K562 (cell line): Measurements from ENCODE around the gene KCTD3. TPM values are rescaled to one million over a fixed set of nuclear protein-coding genes. Genes with fewer than 3 reads are reported as not detected.

Experiments used
- ATAC-seq: fragments of 200-7000 bp; cut with Tn5 transposase; 3 replicates; pipeline ENCODE4 v1.9.1; 2020; ENCODE audit warnings: moderate library complexity
- BruUV-seq: library from RNA; stranded (reverse); fragments of 400-500 nt; replicated peaks from 2 replicates; lab custom pipeline; 2021; lab: Mats Ljungman, UMichigan
- CTCF ChIA-PET: fragments of 300-600 bp; formaldehyde crosslinking; extraction: SDS; loops from one replicate; lab custom pipeline; 2021; ENCODE audit warnings: low intra/inter-chr PET ratio; lab: Yijun Ruan, JAX
- POLR2A ChIA-PET: fragments of 300-600, 350-650 bp; sonication (Branson Sonifier 250); formaldehyde crosslinking; extraction: SDS; loops from one replicate; lab custom pipeline; 2021; ENCODE audit warnings: antibody characterized with exemption, inconsistent platforms; lab: Yijun Ruan, JAX
- DNase-seq, 4 experiments: peaks; one replicate each; pipeline versions ENCODE4 v3.0.0 to v3.0.0-alpha.2; 2011 to 2018; ENCODE audit warnings: low spot score in 3 of 4, mixed read lengths in 3 of 4; ENCODE audit errors: extremely low read depth in 1 of 4
- FAIRE-seq: peaks from 2 replicates; lab custom pipeline; 2011; peaks lifted over from hg19 to GRCh38; lab: Jason Lieb, UNC
- H2AFZ ChIP-seq: 2 replicates; pipeline ENCODE4 v1.6.0; 2011; ENCODE audit warnings: low read depth, low read length, control low read depth, inconsistent platforms
- H3K27ac ChIP-seq: fragments of 200-600 bp; 3 replicates; pipeline ENCODE4 v1.8.0; 2011; ENCODE audit warnings: low read depth, mild to moderate bottlenecking, control low read depth, inconsistent platforms, low read length, moderate library complexity, mixed read lengths; ENCODE audit errors: extremely low read depth
- H3K27me3 ChIP-seq, 2 experiments: fragments of 300-600 bp in 1 of 2; 2 replicates in 1 of 2; 3 replicates in 1 of 2; pipeline versions ENCODE4 v1.6.0 to v1.8.0; 2011; ENCODE audit warnings: inconsistent platforms in 2 of 2, low read length in 2 of 2, mild to moderate bottlenecking in 1 of 2, mixed read lengths in 1 of 2, moderate library complexity in 1 of 2; ENCODE audit not compliant: control insufficient read depth in 2 of 2, insufficient read depth in 2 of 2
- H3K36me3 ChIP-seq: fragments of 300-600 bp; 3 replicates; pipeline ENCODE4 v1.8.0; 2011; ENCODE audit warnings: mild to moderate bottlenecking, low read length, inconsistent platforms; ENCODE audit not compliant: control insufficient read depth, insufficient read depth
- H3K4me1 ChIP-seq, 2 experiments: fragments of 200-600 bp in 1 of 2; replicated peaks in 1 of 2; 2 replicates in 1 of 2; 3 replicates in 1 of 2; pipeline versions ENCODE4 v1.5.1 to v1.8.0; 2011; ENCODE audit warnings: inconsistent platforms in 2 of 2, low read length in 2 of 2, mild to moderate bottlenecking in 1 of 2, mixed read lengths in 1 of 2, moderate library complexity in 1 of 2; ENCODE audit not compliant: control insufficient read depth in 2 of 2, insufficient read depth in 2 of 2
- H3K4me2 ChIP-seq: 2 replicates; pipeline ENCODE4 v1.6.1; 2011; ENCODE audit warnings: low read length, control low read depth, inconsistent platforms, mixed read lengths; ENCODE audit not compliant: insufficient read depth
- H3K4me3 ChIP-seq: fragments of 200-600 bp; sonication (generic), shearing (Covaris generic); 2 replicates; pipeline ENCODE4 v1.5.1; 2016; ENCODE audit warnings: control low read depth, inconsistent platforms
- H3K79me2 ChIP-seq: fragments of 200-600 bp; 3 replicates; pipeline ENCODE4 v1.8.0; 2011; ENCODE audit warnings: low read length, inconsistent platforms; ENCODE audit not compliant: control insufficient read depth, insufficient read depth
- H3K9ac ChIP-seq, 2 experiments: 2 replicates each; pipeline versions ENCODE4 v1.6.0 to v1.6.1; 2011; ENCODE audit warnings: low read depth in 2 of 2, low read length in 2 of 2, control low read depth in 1 of 2, inconsistent platforms in 1 of 2, mild to moderate bottlenecking in 1 of 2, mixed read lengths in 1 of 2; ENCODE audit not compliant: insufficient read depth in 1 of 2
- H3K9me1 ChIP-seq: one replicate; pipeline ENCODE4 v1.6.0; 2011; ENCODE audit warnings: inconsistent platforms, mild to moderate bottlenecking, low read length, moderate library complexity; ENCODE audit not compliant: control insufficient read depth, insufficient read depth
- H3K9me3 ChIP-seq: replicated peaks from 2 replicates; pipeline ENCODE4 v1.5.1; 2011; ENCODE audit warnings: low read depth, low read length, inconsistent platforms; ENCODE audit not compliant: control insufficient read depth, insufficient read depth
- H4K20me1 ChIP-seq: replicated peaks from 2 replicates; pipeline ENCODE4 v1.6.1; 2011; ENCODE audit warnings: low read length, inconsistent platforms, mixed read lengths; ENCODE audit not compliant: control insufficient read depth, insufficient read depth
- NFIC ChIP-seq: fragments of 450-650 bp; IDR thresholded peaks from 2 replicates; pipeline ENCODE4 v1.6.1; 2017; ENCODE audit warnings: mild to moderate bottlenecking, inconsistent platforms
- POLR2A ChIP-seq: fragments of 450-650 bp; conservative IDR thresholded peaks from 2 replicates; pipeline ENCODE4 v1.6.1; 2016
- RAD51 ChIP-seq: fragments of 450-650 bp; IDR thresholded peaks from 2 replicates; pipeline ENCODE4 v1.7.1; 2016; ENCODE audit warnings: low read depth, mild to moderate bottlenecking, borderline replicate concordance
- TCF3 ChIP-seq: sonication (generic); formaldehyde crosslinking; IDR thresholded peaks from 2 replicates; pipeline ENCODE4 v1.4.0; 2020; ENCODE audit warnings: mild to moderate bottlenecking, missing genetic modification reagents
- TGIF2 ChIP-seq: sonication (generic); formaldehyde crosslinking; IDR thresholded peaks from 2 replicates; pipeline ENCODE4 v1.8.1; 2022; ENCODE audit warnings: mild to moderate bottlenecking, missing genetic modification reagents, moderate library complexity
- ZEB2 ChIP-seq: fragments of 450-650 bp; IDR thresholded peaks from 2 replicates; pipeline ENCODE4 v1.6.1; 2016
- ZFPM2 ChIP-seq: fragments of 250-450 bp; sonication (Bioruptor Pico); IDR thresholded peaks from 2 replicates; pipeline ENCODE4 v1.5.1; 2022; ENCODE audit warnings: mild to moderate bottlenecking
- ZNF354B ChIP-seq: fragments of 250-450 bp; sonication (Bioruptor Pico); IDR thresholded peaks from 2 replicates; pipeline ENCODE4 v1.4.0; 2020
- WGBS: fragments of 100-300 bp; shearing (Covaris generic); methylation state at CpG from one replicate; pipeline ENCODE4 v1.1.6; 2016; ENCODE audit warnings: low coverage, mixed read lengths; ENCODE audit not compliant: insufficient coverage; ENCODE audit errors: missing lambda C conversion rate; 5-methylcytosine and 5-hydroxymethylcytosine counted together
- in situ Hi-C: fragments of 300-500 bp; cut with MboI; formaldehyde crosslinking; loops from 4 replicates; pipeline ENCODE4 v1.15.0; 2018; ENCODE audit warnings: inconsistent platforms, mixed read lengths
- intact Hi-C: fragments of 100-400 bp; cut with micrococcal nuclease; formaldehyde crosslinking; loops from 2 replicates; pipeline ENCODE4 v1.14.2; 2022
- polyA plus RNA-seq, 8 experiments: library from polyadenylated mRNA; depleted of rRNA in 4 of 8; stranded (reverse) in 5 of 8; unstranded in 3 of 8; fragments of >200 nt; fragmentation: Nextera tagmentation in 2 of 8; fragmentation: Illumina TruSeq in 1 of 8; extraction: Ambion mirVana in 2 of 8; extraction: Trizol in 1 of 8; gene quantifications; 2 replicates each; pipeline versions ENCODE4 v1.2.1 to v1.2.3, GENCODE V29; 2011 to 2014; ENCODE audit warnings: inconsistent platforms in 1 of 8, missing spikeins in 1 of 8
- total RNA-seq, 7 experiments: library from RNA; depleted of rRNA in 6 of 7; stranded (reverse); fragments of >200 nt in 6 of 7; fragmentation: Illumina TruSeq in 2 of 7; extraction: Trizol in 2 of 7; gene quantifications; 2 replicates each; pipeline versions ENCODE4 v1.2.1 to v1.2.3, GENCODE V29; 2011 to 2021; ENCODE audit warnings: low replicate concordance in 1 of 7

Gene KCTD3
- total and polyA plus RNA-seq, 9 of the 15 experiments (the other 6 are each of a cell fraction or from before 2014, with no cell fraction given) = 12.8 to 77.1 (median 44.3) TPM

DNA sequence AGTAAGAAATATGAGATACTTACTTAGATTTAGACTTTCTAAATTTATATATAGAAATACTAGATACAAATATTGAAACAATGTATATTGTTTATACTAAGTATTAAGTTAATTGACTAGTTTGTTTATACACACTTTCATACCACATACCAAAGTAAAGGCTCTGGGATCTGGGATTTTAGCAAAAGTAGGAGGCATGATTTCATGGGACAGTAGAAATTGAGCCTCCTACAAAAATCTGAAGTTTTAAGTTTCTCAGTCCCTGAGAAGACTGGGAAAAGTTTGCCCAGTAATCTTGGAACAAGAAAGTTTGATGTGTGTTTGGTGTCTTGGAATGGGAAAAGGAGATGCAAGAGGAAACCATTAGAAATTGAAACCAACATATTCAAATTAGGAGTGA is 30.9 kb downstream of the KCTD3 start:
- Histone ChIP-seq H3K27me3 (no peaks in the 10 kb centered on the region), H3K79me2 (peaks cover 10% of the 10 kb centered on the region; the same call in 1 of the 3 replicates), H4K20me1 (no peaks in the 10 kb centered on the region), H3K9me3 (no peaks in the 10 kb centered on the region), H3K4me3 (no peak overlapping the region), H3K4me1 (no peaks in the 10 kb centered on the region; a peak in 1 of 5 replicates), H3K9ac (no peak overlapping the region), H3K4me2 (no peak overlapping the region), H3K27ac (no peak overlapping the region), H3K36me3 (peaks cover 66% of the 10 kb centered on the region), H3K9me1 (no peaks in the 10 kb centered on the region), H2AFZ (no peak overlapping the region)
- in situ Hi-C loops = no loop called here
- FAIRE-seq = no peak
- CTCF ChIA-PET = no interaction called here
- POLR2A ChIA-PET = no interaction called here
- BruUV-seq = no TSS peak
- no peak for DNase-seq
- TF ChIP-seq TCF3 (no peak), ZNF354B (CRISPR knock-in tag) (no peak), POLR2A (no peak), ZFPM2 (CRISPR knock-in tag) (no peak), ZEB2 (no peak), NFIC (no peak)
- intact Hi-C loops = loop anchor here (2.0 kb wide), 1 partner anchor 29 kb away; no protein-coding TSS in a partner anchor
- ATAC-seq = no peak

DNA sequence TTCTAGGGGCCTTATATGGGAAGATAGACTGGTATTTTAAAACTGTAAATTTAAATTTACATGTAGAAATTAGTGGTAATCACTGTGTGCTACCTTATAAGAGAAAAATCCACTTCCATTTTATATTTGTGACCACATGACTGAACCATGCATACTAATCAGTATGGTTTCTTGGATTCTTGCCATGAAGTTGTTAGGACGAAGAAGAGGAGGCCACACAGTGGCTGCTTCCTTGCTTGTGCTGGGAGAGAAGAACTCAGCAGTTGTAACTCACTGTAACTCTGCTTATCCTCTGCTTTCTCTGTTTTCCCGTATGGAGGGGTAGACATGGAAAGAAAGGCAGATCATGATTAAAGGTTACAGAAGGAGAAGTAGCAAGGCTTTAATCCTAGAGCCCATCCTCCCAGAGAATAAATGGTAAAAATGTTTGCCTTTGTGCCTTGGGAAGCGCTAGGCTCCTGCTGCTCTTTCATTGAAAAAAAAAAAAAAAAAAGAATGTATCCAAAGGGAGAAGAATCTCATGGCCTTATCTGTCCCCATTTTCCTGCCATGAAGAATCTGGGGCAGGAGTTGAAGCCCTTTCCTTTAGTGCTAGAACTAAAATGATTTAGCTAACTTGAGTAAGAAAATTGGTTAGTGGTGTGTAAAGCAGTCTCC is 32.4 kb downstream of the KCTD3 start:
- intact Hi-C loops = loop anchor here (10.0 kb wide), 2 partner anchors 65 to 385 kb away; no protein-coding TSS in a partner anchor
- ChIA-PET CTCF (no interaction called here), POLR2A (interaction anchor here (0.6 to 0.9 kb wide), 2 partner anchors 18 to 973 kb away, joined by 3 read pairs; no protein-coding TSS in a partner anchor)
- Histone ChIP-seq H3K27ac (no peak overlapping the region), H3K9me3 (no peaks in the 10 kb centered on the region), H3K4me2 (no peak overlapping the region), H4K20me1 (no peaks in the 10 kb centered on the region), H3K79me2 (0 out of 3 replicates have a peak, but pooled peaks cover 3% of the 10 kb centered on the region), H3K36me3 (peaks cover 81% of the 10 kb centered on the region), H3K4me3 (no peak overlapping the region), H3K27me3 (no peaks in the 10 kb centered on the region), H3K4me1 (no peaks in the 10 kb centered on the region; a peak in 1 of 5 replicates), H2AFZ (no peak overlapping the region), H3K9ac (no peak overlapping the region), H3K9me1 (no peaks in the 10 kb centered on the region)
- 60% methylated on average over 3 of the region's 3 CpGs for WGBS
- no TSS peak for BruUV-seq
- FAIRE-seq = peak; percentile 15
- 0 out of 2 replicates have a peak, but pooled peaks have one; percentile 36 for TF ChIP-seq RAD51
- peak; percentile 84 for TF ChIP-seq NFIC
- TF ChIP-seq TGIF2 (CRISPR knock-in tag) = no peak
- peak; percentile 86 for ATAC-seq
- in situ Hi-C loops = no loop called here
- DNase-seq = peak in 3 of 4 experiments; percentile 12 to 53 (median 23)
